Activated T-cell treated with anti-CD3 and anti-CD28 coated beads for 24 hours (primary cell): ENCODE data around the gene BAIAP2L1.

Source experiments
- DNase-seq: peaks from one replicate; pipeline ENCODE4 v3.0.0-alpha.2; 2020; ENCODE audit warnings: low read depth

Gene BAIAP2L1

DNA sequence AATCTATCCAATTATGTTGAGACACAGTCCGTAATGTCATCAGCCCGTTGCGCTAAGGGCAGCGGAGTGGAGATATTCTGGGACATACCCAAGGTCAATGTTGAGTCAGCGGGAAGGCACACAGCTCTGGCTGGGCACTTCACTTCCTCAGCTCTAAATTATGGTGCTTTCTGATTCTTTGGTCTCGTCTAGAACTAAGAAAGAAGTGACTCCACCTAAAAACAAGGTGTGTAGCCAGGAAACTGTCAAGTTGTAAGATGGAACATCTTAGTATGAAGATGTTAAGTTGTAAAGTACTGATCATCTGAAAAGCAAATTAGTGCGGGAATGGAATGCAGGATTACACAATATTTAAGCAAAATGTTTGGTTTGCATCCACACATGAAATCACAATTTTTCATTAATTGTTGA, 43.1 kb downstream of the BAIAP2L1 start:
- DNase-seq = no peak

DNA sequence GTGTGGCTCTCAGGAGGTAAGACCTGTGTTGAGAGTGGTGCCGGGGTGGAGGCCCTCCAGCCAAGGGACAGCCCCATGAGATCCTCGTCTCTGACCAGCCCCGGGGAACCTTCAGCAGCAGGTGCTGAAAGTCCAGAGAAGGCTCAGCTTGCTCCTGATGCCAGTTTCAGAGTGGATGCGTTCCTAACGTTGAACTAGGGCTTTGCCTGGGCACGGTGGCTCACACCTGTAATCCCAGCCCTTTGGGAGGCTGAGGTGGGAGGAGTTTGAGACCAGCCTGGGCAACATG, 45.7 kb downstream of the BAIAP2L1 start:
- DNase-seq = no peak

DNA sequence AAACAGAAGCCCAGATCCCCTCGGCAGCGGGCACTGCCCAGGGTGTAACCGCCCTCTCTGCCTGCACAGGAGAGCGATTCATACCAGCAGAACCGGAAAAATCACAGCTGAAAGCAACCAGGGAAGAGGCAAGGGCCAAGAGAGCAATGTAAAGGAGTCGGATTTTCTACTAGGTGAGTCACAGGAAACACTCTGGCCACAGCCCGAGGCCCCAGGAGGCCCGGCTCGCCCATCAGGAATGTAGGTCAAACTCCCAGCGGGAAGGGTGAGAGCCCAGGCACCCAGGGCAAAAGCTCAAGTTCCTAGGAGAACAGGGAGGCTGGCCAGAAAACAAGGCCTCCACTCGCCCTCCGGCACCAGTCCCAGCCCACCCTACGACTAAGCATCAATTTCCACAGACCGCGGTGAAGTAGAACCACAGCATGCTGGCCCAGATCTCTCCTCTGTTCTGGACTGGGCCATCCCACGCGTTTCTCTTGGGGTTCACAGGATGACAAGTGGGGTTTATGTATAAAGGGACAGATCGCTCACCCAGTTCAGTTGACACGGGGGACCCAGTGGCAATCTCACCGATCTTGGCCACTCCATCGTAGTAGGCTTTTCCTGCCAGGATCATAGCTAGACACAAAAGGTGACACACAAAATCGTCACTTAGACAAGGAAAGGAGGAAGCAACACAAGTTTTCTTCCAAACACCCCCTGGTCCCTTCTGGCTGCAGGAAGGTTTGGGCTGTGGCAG, 46.2 kb downstream of the BAIAP2L1 start:
- DNase-seq = no peak

GRCh38 chr7:98354052-98354451, 46.8 kb downstream of the BAIAP2L1 start:
- DNase-seq = no peak

DNA sequence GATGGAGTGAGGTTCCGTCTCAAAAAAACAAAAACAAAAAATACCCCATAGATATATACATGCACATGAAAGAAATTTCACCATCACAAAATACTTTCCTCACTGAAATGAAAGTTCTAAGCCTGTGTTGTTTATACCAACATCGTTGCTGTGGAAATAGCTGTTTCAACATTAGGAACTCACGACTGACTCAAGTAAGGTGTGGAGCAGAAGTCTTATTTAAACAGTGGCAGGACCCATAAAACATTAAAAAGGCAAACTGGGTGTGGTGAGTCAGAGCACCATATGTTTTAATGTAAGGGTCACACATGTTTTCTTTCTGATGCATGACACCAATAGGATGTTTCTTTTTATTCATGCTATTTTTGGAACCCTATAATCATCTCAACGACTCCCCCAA, 48.3 kb downstream of the BAIAP2L1 start:
- DNase-seq = no peak

- DNase-seq = no peak
Measured at GRCh38 chr7:98351136-98351535, 49.8 kb downstream of the BAIAP2L1 start.

- DNase-seq = no peak
Measured at GRCh38 chr7:98348726-98349474, 52.0 kb downstream of the BAIAP2L1 start.

GRCh38 chr7:98346515-98347069, 54.3 kb downstream of the BAIAP2L1 start:
- no peak for DNase-seq

GRCh38 chr7:98341106-98341505, 59.8 kb downstream of the BAIAP2L1 start:
- no peak for DNase-seq

- no peak for DNase-seq
Measured at GRCh38 chr7:98339043-98339442, 61.8 kb downstream of the BAIAP2L1 start.

DNA sequence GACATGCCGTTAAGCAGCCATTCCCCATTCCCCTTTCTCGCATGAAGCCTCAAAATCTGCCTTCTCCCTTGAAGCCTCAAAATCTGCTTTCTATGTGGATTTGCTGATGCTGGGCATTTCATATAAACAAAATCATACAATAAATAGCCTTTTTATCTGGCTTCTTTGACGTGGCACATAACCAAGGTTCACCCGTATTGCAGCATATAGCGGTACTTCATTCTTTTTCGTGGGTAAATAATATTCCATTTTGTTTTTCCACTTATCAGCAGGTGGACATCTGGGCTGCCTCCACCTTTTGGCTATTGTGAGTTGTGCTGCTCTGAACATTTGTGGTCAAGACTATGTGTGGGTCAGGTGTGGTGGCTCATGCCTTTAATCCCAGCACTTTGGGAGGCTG, 62.4 kb downstream of the BAIAP2L1 start:
- DNase-seq = no peak

GRCh38 chr7:98335411-98335977, 65.4 kb downstream of the BAIAP2L1 start:
- no peak for DNase-seq

DNA sequence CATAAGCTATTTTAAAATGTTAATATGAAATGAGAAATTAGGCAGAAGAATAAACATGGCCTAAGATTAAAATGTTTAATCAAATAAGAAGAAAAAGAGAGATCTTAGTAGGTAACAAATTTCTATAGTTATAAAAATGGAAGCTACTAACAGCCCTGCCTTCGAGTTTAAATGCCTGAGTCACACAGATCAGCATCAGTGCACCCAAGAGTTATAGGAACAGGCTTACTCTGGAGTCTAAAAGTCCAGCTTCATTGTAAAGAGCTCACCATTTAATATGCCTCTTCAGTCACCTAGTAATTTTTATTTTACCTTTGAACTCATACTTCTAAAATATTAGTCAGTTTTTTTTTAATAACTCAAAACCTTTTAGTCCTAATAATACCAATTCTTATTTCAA, 66.8 kb downstream of the BAIAP2L1 start:
- DNase-seq = no peak

GRCh38 chr7:98330926-98331529, 69.9 kb downstream of the BAIAP2L1 start:
- no peak for DNase-seq

DNA sequence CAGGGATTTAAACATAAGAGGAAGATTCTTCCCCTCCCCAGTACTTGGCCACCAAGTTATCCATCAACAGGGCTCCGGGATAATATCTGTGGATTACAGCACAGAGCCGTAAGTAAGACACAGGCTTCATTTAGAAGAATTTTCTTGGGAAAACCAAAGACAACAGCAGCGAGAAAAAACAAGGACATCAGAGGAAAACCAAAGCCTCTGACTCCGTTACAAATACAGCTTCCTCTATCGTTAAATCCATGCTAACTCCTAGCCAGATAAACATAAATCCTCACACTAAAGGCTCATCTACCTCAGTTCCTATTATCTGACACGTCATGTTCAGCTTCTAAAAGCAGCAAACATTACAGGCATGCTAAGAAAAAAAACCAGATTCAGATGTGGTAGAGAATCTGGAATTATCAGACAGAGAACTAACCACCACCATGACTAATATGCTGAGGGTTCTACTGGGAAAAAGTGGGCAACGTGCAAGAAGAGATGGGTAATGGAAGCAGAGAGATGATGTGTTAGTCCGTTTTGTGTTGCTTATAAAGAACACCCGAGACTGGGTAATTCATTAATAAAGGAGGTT, 71.0 kb downstream of the BAIAP2L1 start:
- DNase-seq = no peak

GRCh38 chr7:98329100-98329790, 71.6 kb downstream of the BAIAP2L1 start:
- no peak for DNase-seq

GRCh38 chr7:98324782-98325181, 76.1 kb downstream of the BAIAP2L1 start:
- DNase-seq = no peak

DNA sequence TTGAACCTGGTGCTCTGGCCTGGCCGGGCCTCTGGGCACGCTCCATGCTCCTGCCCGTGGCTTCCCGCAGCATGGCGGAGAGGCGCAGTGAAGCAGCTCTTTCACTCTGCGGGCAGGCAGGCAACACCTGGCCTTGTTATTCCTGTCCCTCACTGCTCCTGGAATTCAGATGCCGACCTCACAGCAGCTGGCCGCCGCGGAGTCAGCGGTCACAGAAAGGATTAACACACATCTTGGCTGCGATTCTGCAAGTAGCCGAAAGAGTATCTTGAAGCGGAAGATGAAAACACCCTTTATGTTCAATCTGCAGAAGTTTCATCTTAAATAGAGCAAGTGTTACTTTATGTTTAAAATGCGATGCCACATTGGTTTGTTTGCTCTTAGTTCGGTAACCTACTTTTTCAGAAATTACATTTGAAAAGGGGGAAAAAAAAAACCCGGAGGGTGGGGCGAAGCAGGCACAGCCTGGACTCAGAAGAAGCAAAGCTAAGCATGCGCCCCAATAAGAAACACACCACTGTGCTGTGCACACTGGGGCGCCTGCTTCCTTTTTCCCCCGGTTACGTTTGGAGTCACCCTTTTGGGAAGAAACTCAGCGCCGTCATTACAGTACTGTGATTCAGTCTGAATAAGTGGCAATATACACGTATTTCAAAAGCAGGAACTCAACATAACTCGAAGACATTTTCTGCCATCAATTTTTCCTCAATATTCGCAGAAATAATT, 77.1 kb downstream of the BAIAP2L1 start:
- DNase-seq = no peak

DNA sequence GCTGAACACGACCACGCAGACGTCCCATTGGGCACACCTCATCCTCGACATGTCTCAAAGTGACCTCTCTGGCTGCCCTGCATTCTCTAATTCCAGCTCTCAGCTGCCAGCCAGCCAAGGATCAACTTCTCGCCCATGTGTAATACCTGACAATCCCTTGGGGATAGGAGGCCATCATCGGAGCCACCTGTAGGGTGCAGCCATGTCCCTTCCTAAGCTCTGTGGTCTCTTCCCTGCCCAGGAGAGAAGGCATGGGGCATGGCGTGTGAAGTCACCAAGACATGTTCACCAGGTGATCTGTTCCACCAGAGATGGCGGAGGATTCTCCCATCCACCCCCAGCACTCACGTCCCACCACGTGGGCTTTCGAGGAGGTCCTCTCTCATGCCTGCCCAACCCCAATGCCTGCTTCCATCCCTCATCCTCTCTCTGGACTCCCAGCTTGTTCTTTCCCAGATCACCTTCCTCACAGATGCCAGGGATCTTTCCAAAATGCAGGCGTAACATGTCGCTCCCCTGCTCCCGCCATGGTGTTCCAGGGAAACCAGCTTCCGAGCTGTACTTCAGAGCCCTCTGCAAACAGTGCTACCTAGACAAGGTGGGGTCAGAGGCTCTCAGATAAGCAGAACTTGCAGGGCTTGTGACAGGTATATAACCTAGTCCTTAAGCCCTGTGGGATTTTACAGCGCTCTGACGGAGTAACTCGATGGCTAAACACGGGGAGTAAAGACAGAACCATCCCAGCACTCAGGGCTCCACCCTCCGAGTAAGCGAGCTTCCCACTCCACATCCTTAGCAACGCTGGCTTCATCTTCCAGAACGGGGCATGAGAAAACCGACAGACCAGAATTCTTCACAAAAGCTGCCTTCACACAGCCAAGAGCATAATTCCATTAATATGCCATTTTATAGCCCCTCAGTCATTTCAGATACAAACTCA, 78.3 kb downstream of the BAIAP2L1 start:
- no peak for DNase-seq

DNA sequence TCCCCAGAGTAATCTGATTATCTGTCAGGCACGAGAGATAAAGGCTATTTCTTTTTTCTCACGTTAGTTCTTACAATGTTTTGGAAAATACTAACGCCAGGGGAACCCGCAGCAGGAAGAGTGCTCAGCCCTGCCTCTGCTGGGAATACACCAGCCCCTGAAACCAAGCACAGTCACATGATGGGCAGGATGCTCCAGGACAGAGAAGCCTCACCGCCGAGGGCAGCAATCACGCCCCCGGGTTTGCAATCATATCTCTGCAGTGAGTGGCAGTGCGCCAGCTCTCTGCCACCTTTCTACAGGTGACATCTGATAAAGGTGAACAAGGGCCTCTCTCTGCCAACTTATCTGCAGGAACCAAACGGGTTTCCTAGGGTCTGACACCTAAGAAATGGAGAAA, 79.6 kb downstream of the BAIAP2L1 start:
- DNase-seq = no peak
